ENCODE measurements around the gene COBLL1. TPM values are rescaled to one million over a fixed set of nuclear protein-coding genes. Genes with fewer than 3 reads are reported as not detected.
"Not testable (repeated sequence)": the region's sequence is repeated elsewhere in the genome, so short reads cannot be mapped to it uniquely, and the experiment has no call there.

COBLL1 gene
- total RNA-seq, 2 donors from 2014 or later: 0.04 to 0.18 TPM

DNA sequence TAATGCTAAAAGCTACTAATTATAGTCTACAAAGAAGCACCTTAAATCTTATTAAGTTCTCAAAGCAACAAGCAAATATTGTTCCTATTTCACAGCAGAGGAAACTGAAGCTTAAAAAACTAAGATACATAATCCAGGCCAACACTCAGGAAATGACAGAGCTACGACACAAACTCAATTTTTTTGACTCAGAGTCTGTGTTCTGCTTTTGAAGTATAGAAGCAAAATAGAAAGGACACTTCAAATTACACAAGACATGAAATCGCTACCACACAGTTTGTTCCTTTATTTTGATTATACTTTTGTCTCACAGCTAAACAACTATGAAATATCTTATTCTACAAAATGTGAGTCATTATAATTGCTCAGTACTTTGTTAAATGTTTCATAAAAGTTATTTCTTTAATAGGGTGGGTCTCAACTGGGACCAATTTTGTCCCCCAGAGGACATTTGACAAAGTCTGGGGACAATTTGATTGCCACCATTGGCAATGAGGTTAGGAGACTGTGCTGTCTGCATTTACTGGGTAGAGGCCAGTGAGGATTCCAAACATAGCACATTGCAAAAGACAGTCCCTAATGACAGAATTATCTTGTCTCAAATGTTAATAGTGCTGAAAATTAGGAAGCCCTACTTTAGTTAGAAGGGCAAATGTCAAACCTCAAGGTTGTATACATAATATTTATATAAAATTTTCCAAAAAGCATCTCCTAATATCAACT, 118.8 kb downstream of the COBLL1 start:
- ATAC-seq: no peak
- H3K9me3 Mint-ChIP-seq: no peaks in the 10 kb centered on the region

GRCh38 chr2:164721430-164721829, 120.2 kb downstream of the COBLL1 start:
- H3K9me3 Mint-ChIP-seq: no peaks in the 10 kb centered on the region
- no peak for ATAC-seq

More for the DNA sequence above, 118.8 kb downstream of the COBLL1 start:
- no peaks in the 10 kb centered on the region for H3K36me3 Mint-ChIP-seq
- no peak for DNase-seq (ENCODE audit: low spot score in 2 of 2)
- H3K27ac Mint-ChIP-seq: no peak overlapping the region

DNA sequence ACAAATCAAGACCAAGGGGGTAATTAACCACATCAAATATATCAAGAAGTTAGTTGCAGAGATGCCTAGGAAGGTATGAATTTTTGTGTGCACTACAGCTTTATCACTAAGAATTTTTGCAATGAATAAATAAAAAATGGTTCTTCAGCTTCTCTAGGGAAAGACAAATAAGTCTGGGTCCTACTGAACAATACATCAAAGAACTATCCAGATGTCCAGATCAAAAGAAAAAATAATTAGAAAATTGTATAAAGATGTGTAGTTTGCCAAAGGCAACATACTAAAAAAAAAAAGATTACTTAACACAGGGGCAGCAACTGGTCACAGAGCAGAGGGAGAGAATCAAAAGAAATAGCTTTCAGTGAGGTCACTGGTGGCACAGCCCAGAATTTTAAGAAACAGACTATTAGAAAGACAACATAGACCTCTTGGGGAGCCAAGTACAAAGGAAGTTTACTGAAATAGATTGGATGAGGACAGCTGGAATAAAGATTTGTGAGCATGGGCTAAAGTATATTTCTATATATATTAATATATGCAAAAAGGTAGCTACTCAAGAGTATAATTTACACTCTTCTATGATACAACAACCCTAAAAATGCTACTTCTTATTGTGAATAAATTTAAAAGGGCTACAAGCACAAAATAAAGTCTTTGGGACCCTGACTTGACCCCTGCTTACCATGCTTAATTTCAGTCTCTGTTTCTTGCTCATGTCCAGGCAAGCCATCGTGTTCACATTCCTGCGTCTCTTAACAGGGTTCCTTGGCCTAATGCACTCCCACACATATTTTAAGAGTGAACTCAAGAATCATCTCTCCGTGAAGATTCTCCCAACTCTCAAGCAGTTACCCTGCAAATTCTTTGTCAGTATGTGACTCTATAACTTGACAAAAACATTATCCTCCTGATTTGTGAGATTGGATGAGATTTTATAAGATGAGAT, 121.4 kb downstream of the COBLL1 start:
- H3K27ac Mint-ChIP-seq: no peak overlapping the region
- H3K9me3 Mint-ChIP-seq: no peaks in the 10 kb centered on the region
- ATAC-seq (no peak), DNase-seq (ENCODE audit: low spot score in 2 of 2) (no peak)
- H3K36me3 Mint-ChIP-seq: no peaks in the 10 kb centered on the region

More at GRCh38 chr2:164721430-164721829, 120.2 kb downstream of the COBLL1 start:
- Mint-ChIP-seq H3K27ac (no peak overlapping the region), H3K36me3 (no peaks in the 10 kb centered on the region)
- DNase-seq (ENCODE audit: low spot score in 2 of 2): no peak

DNA sequence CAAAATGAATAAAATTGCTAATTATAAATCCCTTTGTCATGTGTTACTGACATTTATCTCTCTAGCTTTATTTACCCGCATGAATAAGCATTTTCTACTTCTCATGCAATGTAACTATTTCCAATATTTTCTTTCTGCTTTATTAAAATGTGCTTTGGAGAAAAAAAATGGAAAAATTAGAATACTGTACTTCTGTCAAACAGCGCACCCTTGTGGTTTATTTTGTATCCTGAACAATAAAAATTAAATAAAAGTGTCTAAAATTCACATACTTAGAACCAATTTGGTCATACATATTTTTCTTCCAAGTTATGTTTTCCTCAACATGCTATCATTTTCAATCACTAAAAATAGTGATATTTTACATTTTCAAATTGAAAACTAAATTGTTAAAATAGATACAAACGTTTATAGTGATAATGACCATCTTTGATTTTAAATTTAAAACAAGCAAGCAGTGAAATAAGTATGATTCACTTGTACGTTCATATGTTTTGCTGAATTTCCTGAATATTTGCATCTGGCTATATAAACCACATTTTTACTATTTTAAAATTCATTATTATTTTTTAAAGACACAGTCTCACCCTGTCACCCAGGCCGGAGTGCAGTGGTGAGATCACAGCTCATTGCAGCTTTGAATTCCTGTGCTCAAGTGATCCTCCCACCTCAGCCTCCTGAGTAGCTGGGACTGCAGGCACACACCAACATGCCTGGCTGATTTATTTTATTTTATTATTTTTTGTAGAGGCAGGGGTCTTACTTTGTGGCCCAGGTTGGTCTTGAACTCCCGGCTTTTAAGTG, 124.4 kb downstream of the COBLL1 start:
- Mint-ChIP-seq H3K9me3 (no peaks in the 10 kb centered on the region), H3K27ac (no peak overlapping the region)

DNA sequence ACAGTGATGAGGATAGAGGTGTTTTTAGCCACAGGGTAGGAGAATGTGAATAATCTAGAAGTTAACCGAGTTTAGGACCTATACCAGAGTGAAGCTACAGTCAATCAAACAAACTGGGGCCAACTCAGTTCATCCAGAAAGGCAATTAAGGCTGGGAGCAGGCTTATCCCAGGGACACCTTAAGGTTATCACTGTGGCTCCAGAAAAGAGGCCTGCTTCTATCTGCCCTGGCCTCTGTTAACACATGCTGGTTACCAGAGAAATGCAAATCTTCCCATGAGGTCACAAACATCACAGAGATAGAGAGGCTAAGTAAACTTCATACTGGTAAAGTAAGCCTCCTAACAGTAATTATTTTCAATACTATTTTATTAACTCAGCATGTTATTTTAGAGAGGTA, 127.2 kb downstream of the COBLL1 start:
- no peak for DNase-seq (ENCODE audit: low spot score in 2 of 2)
- H3K27ac Mint-ChIP-seq: no peak overlapping the region
- no peaks in the 10 kb centered on the region for H3K36me3 Mint-ChIP-seq
- no peaks in the 10 kb centered on the region for H3K9me3 Mint-ChIP-seq
- no peak for ATAC-seq

More for the DNA sequence above, 124.4 kb downstream of the COBLL1 start:
- DNase-seq (ENCODE audit: low spot score in 2 of 2): no peak
- H3K36me3 Mint-ChIP-seq: no peaks in the 10 kb centered on the region
- ATAC-seq: no peak

DNA sequence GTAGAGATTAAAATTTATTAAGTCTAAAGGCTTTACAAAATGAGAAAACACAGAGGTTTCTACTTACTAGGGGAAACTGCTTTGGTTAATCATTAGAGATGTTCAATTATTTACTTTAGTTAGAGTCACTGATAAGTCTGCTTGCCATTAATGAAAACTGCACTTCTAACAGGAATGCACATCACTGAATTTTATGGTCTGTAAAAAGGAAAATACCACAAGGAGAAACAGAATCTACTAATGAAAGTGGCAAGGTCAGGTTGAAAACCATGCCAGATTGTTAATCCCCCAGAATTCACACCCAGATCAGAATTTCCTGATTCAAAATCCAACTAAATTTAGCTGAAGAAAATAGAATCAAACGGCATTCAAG, 129.9 kb downstream of the COBLL1 start:
- DNase-seq (ENCODE audit: low spot score in 2 of 2) (no peak), ATAC-seq (no peak)
- no peak overlapping the region for H3K27ac Mint-ChIP-seq
- no peaks in the 10 kb centered on the region for H3K9me3 Mint-ChIP-seq
- H3K36me3 Mint-ChIP-seq: no peaks in the 10 kb centered on the region

DNA sequence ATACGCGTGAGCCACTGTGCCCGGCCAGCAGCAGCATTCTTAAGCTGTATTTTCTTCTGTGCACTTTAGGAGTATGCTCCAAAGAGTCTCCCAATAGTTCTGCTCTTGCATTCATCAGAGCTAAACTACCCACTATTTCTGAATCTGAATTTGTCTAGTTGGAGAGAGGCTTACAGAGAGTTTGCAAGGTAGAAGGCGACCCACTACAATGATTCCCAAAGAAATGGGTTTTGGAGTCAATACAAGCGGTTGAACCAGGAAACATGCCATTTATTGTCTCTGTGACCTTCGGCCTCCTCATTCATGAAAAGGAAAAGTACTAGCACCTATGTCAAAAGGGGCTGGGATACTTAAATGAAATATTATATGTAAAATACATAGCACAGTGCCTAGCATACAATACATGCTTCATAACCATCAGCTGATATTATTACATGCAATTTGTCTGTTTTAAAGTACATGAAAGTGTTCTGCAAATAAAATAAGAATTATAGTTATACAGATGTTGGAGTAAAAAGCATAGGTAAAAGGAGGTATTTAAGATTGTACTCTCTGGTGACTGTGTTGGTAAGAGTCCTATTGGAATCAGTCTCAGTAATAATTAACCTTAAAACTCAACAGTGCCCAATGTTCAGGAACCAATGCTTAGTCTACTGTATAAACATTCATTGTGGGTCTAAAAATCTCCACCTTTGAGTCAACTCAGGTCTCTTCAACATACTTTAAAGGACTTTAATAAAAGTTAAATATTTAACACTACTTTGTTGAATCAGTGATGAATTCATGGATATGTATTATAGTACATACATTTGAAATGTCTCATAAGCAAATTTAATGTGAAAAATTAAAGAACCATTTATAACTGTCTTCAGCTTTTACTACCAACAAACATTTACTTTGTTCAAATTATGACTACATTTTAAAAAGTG, 130.5 kb downstream of the COBLL1 start:
- Mint-ChIP-seq H3K36me3 (no peaks in the 10 kb centered on the region), H3K9me3 (peaks cover 3 to 5% of the 10 kb centered on the region in 2 donors), H3K27ac (no peak overlapping the region)
- DNase-seq (ENCODE audit: low spot score in 2 of 2) (no peak), ATAC-seq (no peak)

DNA sequence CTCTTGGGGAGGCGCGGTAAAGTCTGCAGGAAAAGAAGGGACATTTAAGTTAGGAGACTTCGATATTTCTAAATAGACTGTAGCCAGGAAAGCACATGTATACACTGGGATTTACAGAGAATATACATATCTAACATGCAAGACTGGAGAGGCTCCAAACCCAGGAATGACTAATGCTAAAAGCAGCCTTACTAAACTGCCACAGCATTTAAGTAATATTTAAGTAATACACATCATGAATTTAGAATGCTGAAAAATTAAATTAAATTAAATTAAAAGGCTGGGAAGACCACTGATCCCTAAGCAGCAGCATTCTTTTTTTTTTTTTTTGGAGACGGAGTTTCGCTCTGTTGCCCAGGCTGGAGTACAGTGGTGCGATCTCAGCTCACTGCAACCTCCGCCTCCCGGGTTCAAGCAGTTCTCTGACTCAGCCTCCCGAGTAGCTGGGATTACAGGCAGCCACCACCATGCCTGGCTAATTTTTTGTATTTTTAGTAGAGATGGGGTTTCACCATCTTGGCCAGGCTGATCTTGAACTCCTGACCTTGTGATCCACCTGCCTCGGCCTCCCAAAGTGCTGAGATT, 131.3 kb downstream of the COBLL1 start:
- H3K27ac Mint-ChIP-seq; DNase-seq (ENCODE audit: low spot score in 2 of 2); H3K9me3 Mint-ChIP-seq; H3K36me3 Mint-ChIP-seq; ATAC-seq: not testable (repeated sequence)

GRCh38 chr2:164706522-164706921, 135.1 kb downstream of the COBLL1 start:
- H3K36me3 Mint-ChIP-seq: no peaks in the 10 kb centered on the region
- no peak overlapping the region for H3K27ac Mint-ChIP-seq
- DNase-seq (ENCODE audit: low spot score in 2 of 2) (no peak), ATAC-seq (no peak)
- peaks cover 3 to 5% of the 10 kb centered on the region in 2 donors for H3K9me3 Mint-ChIP-seq

- no peak for ATAC-seq
- Mint-ChIP-seq H3K36me3 (no peaks in the 10 kb centered on the region), H3K9me3 (peaks cover 3 to 5% of the 10 kb centered on the region in 2 donors), H3K27ac (no peak overlapping the region)
- DNase-seq (ENCODE audit: low spot score in 2 of 2): no peak
Observed at GRCh38 chr2:164705412-164706167, 136.0 kb downstream of the COBLL1 start.

DNA sequence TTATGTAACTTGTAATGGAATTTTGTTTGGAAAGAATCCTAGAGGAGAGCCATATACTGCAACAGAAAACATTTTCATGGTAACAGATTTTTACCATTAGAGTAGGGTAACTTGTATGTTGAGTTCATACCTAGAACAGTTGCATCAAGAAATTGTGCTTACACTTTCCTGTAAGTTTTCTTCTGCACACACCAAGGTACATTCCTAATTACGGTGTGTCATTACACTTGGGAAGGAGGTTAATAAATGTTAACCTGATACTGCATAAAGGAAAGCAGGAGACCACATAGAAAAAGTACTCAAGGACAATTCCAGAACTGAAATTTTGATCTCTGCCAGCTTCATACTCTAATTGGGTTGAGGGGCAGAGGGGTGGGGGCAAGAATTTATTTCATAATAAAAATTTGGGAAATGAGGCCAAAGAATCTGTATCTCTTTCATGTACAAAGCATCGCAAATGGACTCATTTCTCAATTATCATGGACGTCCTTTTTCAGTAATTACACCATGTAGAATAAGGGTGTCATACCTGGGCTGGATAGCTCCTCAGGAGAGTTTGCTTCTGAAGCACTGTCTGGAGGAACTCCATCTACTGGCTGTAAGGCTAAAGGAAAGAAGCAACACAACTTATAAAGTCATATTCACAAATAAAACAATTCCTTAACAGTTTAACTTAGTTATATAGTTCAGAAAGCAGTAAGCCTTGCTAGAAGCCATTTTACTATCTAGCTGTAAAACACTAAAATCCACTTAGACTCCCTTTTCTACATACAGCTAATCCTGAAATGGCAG, 137.5 kb downstream of the COBLL1 start:
- DNase-seq (ENCODE audit: low spot score in 2 of 2) (no peak), ATAC-seq (no peak)
- Mint-ChIP-seq H3K27ac (no peak overlapping the region), H3K9me3 (peaks cover 3 to 5% of the 10 kb centered on the region in 2 donors), H3K36me3 (no peaks in the 10 kb centered on the region)

- no peak for ATAC-seq
- Mint-ChIP-seq H3K36me3 (no peaks in the 10 kb centered on the region), H3K27ac (no peak overlapping the region), H3K9me3 (peaks cover 3 to 4% of the 10 kb centered on the region in 2 donors)
- DNase-seq (ENCODE audit: low spot score in 2 of 2): no peak
Observed at GRCh38 chr2:164701565-164701964, 140.1 kb downstream of the COBLL1 start.

- Mint-ChIP-seq H3K36me3 (no peaks in the 10 kb centered on the region), H3K9me3 (no peaks in the 10 kb centered on the region), H3K27ac (no peak overlapping the region)
- DNase-seq (ENCODE audit: low spot score in 2 of 2) (no peak), ATAC-seq (no peak)
Observed at GRCh38 chr2:164700390-164700789, 141.2 kb downstream of the COBLL1 start.

DNA sequence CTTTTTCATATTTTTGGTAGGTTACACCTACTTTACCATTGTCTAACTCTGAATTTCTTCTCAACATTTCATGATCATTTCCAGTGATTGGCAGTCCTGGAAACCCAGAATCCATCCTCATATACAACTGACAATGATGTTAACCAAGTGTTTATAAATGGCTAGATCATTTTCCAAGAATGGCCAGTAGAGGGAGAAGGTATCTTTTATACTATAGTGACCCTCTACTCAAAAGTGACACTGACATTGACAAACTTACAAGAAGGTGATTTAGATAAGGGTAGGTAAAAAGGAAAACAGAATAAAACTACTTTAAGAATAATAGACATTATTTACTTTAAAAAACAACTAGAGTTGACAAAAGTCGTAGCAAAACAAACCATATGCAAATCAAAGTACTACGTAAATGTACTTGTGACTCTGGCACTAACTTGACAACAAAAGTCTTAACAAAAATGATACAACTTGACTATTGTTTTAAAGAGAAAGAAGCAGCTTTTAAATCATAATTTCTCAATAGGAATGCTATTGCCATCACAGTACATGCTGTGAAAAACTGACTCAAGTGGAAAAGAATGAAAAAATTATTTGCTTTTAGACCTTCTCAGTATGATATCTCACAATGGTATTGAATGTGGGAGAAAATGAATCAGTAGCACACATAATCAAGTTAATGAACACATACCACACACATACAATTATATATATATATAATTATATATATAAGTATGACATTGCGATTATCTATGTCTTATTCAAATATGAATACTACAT, 143.7 kb downstream of the COBLL1 start:
- no peak overlapping the region for H3K27ac Mint-ChIP-seq
- no peak for DNase-seq (ENCODE audit: low spot score in 2 of 2)
- ATAC-seq: no peak
- no peaks in the 10 kb centered on the region for H3K9me3 Mint-ChIP-seq
- no peaks in the 10 kb centered on the region for H3K36me3 Mint-ChIP-seq
